ENCODE results near the gene MPPED2.

MPPED2 gene

GRCh38 chr11:30432178-30432577, 154.0 kb downstream of the MPPED2 start:
- no peaks in the 10 kb centered on the region for H3K4me1 ChIP-seq (ENCODE audit: low read length)
- H3K4me3 ChIP-seq (ENCODE audit: low read length) = no peak overlapping the region
- no peaks in the 10 kb centered on the region for H4K20me1 ChIP-seq (ENCODE audit: insufficient read depth, low read length)
- H3K4me2 ChIP-seq (ENCODE audit: low read length) = no peak overlapping the region
- no peaks in the 10 kb centered on the region for H3K9me3 ChIP-seq (ENCODE audit: insufficient read depth, low read length)
- H3K9ac ChIP-seq (ENCODE audit: low read length) = no peak overlapping the region
- no peaks in the 10 kb centered on the region; the same call in 1 of the 2 replicates for H3K27me3 ChIP-seq (ENCODE audit: low read depth, low read length)
- H3K79me2 ChIP-seq (ENCODE audit: low read length) = no peaks in the 10 kb centered on the region
- TF ChIP-seq EZH2phosphoT487 (IDR thresholded peaks at IDR 0.05; ENCODE audit: low read depth) = no peak
- TF ChIP-seq, protein P1, sequence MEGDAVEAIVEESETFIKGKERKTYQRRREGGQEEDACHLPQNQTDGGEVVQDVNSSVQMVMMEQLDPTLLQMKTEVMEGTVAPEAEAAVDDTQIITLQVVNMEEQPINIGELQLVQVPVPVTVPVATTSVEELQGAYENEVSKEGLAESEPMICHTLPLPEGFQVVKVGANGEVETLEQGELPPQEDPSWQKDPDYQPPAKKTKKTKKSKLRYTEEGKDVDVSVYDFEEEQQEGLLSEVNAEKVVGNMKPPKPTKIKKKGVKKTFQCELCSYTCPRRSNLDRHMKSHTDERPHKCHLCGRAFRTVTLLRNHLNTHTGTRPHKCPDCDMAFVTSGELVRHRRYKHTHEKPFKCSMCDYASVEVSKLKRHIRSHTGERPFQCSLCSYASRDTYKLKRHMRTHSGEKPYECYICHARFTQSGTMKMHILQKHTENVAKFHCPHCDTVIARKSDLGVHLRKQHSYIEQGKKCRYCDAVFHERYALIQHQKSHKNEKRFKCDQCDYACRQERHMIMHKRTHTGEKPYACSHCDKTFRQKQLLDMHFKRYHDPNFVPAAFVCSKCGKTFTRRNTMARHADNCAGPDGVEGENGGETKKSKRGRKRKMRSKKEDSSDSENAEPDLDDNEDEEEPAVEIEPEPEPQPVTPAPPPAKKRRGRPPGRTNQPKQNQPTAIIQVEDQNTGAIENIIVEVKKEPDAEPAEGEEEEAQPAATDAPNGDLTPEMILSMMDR (IDR thresholded peaks at IDR 0.05; ENCODE audit: low read depth, low read length) = no peak
- no peak overlapping the region for H2AFZ ChIP-seq (ENCODE audit: low read depth, low read length)
- H3K36me3 ChIP-seq (replicated peaks; ENCODE audit: low read depth, low read length) = no peaks in the 10 kb centered on the region
- no peak overlapping the region for H3K27ac ChIP-seq (ENCODE audit: low read length)

DNA sequence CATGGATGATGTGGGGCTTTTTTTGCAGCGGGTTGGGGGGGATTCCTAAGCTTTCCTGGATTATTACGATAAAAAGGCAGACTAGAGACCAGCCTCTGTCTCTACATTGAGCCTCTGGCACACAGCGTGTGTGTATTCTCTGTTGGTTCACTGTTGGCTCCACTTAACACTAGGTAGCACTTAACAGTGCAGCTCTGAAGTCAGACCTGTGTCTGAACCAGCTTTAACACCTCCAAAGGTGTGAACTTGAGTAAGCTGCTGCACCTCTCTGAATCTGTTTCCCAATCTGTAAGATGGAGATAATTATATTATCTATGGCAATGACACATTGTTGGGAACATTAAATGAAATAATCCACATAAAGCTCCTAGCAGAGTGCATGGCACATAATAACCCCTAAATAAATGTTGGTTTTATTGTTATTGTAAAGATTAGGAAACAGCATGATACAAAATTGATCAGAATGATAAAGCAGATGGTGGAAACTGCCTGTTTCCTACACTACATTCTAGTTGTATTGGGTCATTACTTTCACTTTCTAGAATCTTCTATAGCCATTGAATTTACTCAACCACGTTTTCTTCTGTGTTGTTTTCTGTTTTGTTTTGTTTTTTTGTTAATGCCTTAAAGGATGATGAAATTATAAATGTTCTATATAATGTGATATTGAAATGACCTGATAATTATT, 154.9 kb downstream of the MPPED2 start:
- H3K36me3 ChIP-seq (replicated peaks; ENCODE audit: low read depth, low read length) = no peaks in the 10 kb centered on the region
- H3K4me1 ChIP-seq (ENCODE audit: low read length) = no peaks in the 10 kb centered on the region
- no peaks in the 10 kb centered on the region for H3K9me3 ChIP-seq (ENCODE audit: insufficient read depth, low read length)
- no peak overlapping the region for H3K27ac ChIP-seq (ENCODE audit: low read length)
- no peaks in the 10 kb centered on the region; the same call in 1 of the 2 replicates for H3K27me3 ChIP-seq (ENCODE audit: low read depth, low read length)
- H4K20me1 ChIP-seq (ENCODE audit: insufficient read depth, low read length) = no peaks in the 10 kb centered on the region
- H3K9ac ChIP-seq (ENCODE audit: low read length) = no peak overlapping the region
- TF ChIP-seq, protein P1 (IDR thresholded peaks at IDR 0.05; ENCODE audit: low read depth, low read length) = no peak
- no peak for TF ChIP-seq EZH2phosphoT487 (IDR thresholded peaks at IDR 0.05; ENCODE audit: low read depth)
- no peak overlapping the region for H3K4me3 ChIP-seq (ENCODE audit: low read length)
- no peak overlapping the region for H3K4me2 ChIP-seq (ENCODE audit: low read length)
- no peaks in the 10 kb centered on the region for H3K79me2 ChIP-seq (ENCODE audit: low read length)
- H2AFZ ChIP-seq (ENCODE audit: low read depth, low read length) = no peak overlapping the region

DNA sequence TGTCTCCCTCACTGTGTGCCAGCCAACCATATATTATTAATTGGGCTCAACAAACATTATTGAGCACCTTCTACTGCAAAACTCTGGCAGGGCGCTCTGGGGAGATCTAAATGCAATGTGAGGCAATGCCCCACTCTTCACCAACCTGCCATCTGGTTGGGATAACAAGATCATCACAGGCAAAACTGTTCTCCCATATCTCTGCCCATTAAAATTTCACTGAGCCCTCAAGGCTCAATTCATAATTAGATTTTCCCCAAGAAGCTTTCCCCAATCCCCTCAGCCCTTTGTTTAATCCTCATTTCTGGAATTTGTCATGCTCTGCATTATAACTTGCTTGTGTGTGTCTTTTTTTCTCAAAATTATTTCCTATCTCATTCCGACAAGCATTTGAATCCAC, 156.6 kb downstream of the MPPED2 start:
- no peak for TF ChIP-seq EZH2phosphoT487 (IDR thresholded peaks at IDR 0.05; ENCODE audit: low read depth)
- TF ChIP-seq, protein P1 (IDR thresholded peaks at IDR 0.05; ENCODE audit: low read depth, low read length) = no peak
- Histone ChIP-seq H3K79me2 (ENCODE audit: low read length) (no peaks in the 10 kb centered on the region), H4K20me1 (ENCODE audit: insufficient read depth, low read length) (no peaks in the 10 kb centered on the region), H3K4me2 (ENCODE audit: low read length) (no peak overlapping the region), H3K27ac (ENCODE audit: low read length) (no peak overlapping the region), H2AFZ (ENCODE audit: low read depth, low read length) (no peak overlapping the region), H3K36me3 (replicated peaks; ENCODE audit: low read depth, low read length) (no peaks in the 10 kb centered on the region), H3K9ac (ENCODE audit: low read length) (no peak overlapping the region), H3K27me3 (ENCODE audit: low read depth, low read length) (no peaks in the 10 kb centered on the region), H3K9me3 (ENCODE audit: insufficient read depth, low read length) (no peaks in the 10 kb centered on the region), H3K4me3 (ENCODE audit: low read length) (no peak overlapping the region), H3K4me1 (ENCODE audit: low read length) (no peaks in the 10 kb centered on the region)

GRCh38 chr11:30426781-30427180, 159.4 kb downstream of the MPPED2 start:
- no peak overlapping the region for H3K4me3 ChIP-seq (ENCODE audit: low read length)
- H3K27ac ChIP-seq (ENCODE audit: low read length) = no peak overlapping the region
- no peak overlapping the region for H2AFZ ChIP-seq (ENCODE audit: low read depth, low read length)
- no peaks in the 10 kb centered on the region for H3K79me2 ChIP-seq (ENCODE audit: low read length)
- H3K4me1 ChIP-seq (ENCODE audit: low read length) = no peaks in the 10 kb centered on the region
- H4K20me1 ChIP-seq (ENCODE audit: insufficient read depth, low read length) = no peaks in the 10 kb centered on the region
- H3K4me2 ChIP-seq (ENCODE audit: low read length) = no peak overlapping the region
- no peak overlapping the region for H3K9ac ChIP-seq (ENCODE audit: low read length)
- TF ChIP-seq, protein P1 (IDR thresholded peaks at IDR 0.05; ENCODE audit: low read depth, low read length) = no peak
- TF ChIP-seq EZH2phosphoT487 (IDR thresholded peaks at IDR 0.05; ENCODE audit: low read depth) = no peak
- H3K9me3 ChIP-seq (ENCODE audit: insufficient read depth, low read length) = no peaks in the 10 kb centered on the region
- H3K27me3 ChIP-seq (ENCODE audit: low read depth, low read length) = no peaks in the 10 kb centered on the region
- no peaks in the 10 kb centered on the region for H3K36me3 ChIP-seq (replicated peaks; ENCODE audit: low read depth, low read length)

Measured in OCI-LY3 (cell line).